ENCODE results near the gene CEP44.
A peak's percentile ranks its signal among the peaks of the same experiment; 100 is the strongest.
"Not testable (repeated sequence)": the region's sequence is repeated elsewhere in the genome, so short reads cannot be mapped to it uniquely, and the experiment has no call there.

The CEP44 gene

GRCh38 chr4:174357321-174357720 lies 73.6 kb downstream of the CEP44 start:
- DNase-seq (ENCODE audit: extremely low read depth, low read depth): no peak
- TF ChIP-seq CTCF (IDR thresholded peaks at IDR 0.05; ENCODE audit: low read depth, low read length): no peak

GRCh38 chr4:174358410-174358809 lies 74.7 kb downstream of the CEP44 start:
- no peak for DNase-seq (ENCODE audit: extremely low read depth, low read depth)
- TF ChIP-seq CTCF (IDR thresholded peaks at IDR 0.05; ENCODE audit: low read depth, low read length): no peak

GRCh38 chr4:174358829-174359228 lies 75.1 kb downstream of the CEP44 start:
- no peak for DNase-seq (ENCODE audit: extremely low read depth, low read depth)
- TF ChIP-seq CTCF (IDR thresholded peaks at IDR 0.05; ENCODE audit: low read depth, low read length): no peak

GRCh38 chr4:174362340-174362739 lies 78.6 kb downstream of the CEP44 start:
- DNase-seq (ENCODE audit: extremely low read depth, low read depth): no peak
- no peak for TF ChIP-seq CTCF (IDR thresholded peaks at IDR 0.05; ENCODE audit: low read depth, low read length)

GRCh38 chr4:174363782-174364181 lies 80.1 kb downstream of the CEP44 start:
- DNase-seq (ENCODE audit: extremely low read depth, low read depth): not testable (repeated sequence)

GRCh38 chr4:174365018-174365587 lies 81.4 kb downstream of the CEP44 start:
- TF ChIP-seq CTCF (IDR thresholded peaks at IDR 0.05; ENCODE audit: low read depth, low read length): peak; percentile 39
- DNase-seq (ENCODE audit: extremely low read depth, low read depth): peak; percentile 18

GRCh38 chr4:174369985-174370384 lies 86.3 kb downstream of the CEP44 start:
- no peak for DNase-seq (ENCODE audit: extremely low read depth, low read depth)
- TF ChIP-seq CTCF (IDR thresholded peaks at IDR 0.05; ENCODE audit: low read depth, low read length): no peak

GRCh38 chr4:174373821-174374220 lies 90.1 kb downstream of the CEP44 start:
- no peak for DNase-seq (ENCODE audit: extremely low read depth, low read depth)
- TF ChIP-seq CTCF (IDR thresholded peaks at IDR 0.05; ENCODE audit: low read depth, low read length): no peak

Measured in AG09319 (cell line).